NCI-H2227 (cell line): ENCODE measurements around the gene GNAZ.

Experiments
- DNase-seq: peaks from one replicate; lab custom pipeline; 2025; ENCODE audit not compliant: unreplicated experiment; lab: John Stamatoyannopoulos, UW

Gene GNAZ

DNA sequence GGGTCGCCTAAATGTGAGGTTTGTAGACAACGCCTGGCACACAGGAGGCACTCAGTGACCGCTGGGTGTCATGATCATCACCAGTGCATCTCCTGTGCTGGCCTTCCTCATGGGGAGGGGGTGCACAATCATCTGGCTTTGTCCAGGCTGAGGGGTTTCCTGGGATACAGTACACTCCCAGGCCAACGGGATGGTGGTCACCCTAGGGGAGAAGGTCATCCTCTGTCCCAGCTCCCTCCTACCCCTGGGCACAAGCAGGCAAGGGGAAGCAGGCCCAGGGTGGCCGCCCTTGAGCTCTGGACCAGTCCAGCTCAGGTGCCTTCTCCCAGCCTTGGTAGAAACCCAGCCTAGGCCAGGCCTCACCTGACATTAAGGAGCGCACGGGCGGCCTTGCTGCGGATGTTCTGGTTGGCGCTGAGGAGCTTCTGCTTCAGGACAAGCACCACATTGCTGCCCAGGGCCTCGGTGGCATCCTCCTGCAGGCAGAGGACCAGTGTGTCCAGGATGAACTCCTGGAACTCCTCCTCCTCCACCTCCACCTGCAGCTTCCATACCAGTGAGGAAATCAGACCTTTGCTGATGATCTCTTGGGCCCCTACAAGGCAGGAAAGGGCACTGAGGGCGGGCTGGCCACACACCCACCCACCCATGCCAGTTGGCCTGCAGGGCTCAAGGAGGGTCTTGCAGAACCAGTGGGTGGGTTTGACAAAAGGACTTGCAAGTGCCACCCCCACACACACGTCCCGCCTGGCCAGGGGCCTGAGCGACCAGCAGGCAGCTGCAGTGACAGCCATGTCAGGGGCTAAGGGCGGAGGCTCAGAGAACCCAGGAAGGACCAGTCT is 6.6 kb upstream of the GNAZ start:
- DNase-seq = no peak

DNA sequence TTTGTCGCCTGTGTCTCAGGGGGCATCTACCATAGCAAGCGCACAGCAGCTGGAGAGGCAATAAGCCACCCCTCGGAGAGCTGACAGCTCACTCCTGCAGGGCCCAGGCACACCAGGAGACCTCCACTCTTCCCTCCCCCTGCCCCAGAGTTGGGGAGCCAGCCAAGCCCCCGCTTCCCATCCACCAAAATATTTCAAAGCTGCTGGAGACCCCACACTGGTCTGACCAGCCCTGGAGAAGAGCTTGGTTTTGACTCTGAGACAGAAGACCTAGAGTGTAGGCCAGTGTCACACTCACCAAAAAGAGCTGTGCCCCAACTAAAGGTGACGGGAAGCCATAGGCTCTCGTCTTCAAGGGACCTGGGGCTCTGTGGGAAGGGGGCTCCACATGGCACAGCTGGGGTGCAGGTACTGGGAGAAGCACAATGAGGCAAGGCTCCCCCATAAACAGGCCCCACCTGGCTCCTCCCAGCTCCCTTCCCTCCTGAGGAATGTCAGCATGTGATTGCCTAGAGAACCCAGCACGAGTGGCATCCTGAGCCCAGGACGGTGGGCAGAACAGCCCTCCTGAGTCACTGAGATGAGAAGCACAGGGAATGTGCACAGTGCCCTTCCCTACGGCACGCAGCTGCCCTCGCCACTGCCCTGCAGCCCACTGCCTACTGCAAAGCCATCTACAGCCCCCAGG is 5.8 kb upstream of the GNAZ start:
- DNase-seq = no peak

DNA sequence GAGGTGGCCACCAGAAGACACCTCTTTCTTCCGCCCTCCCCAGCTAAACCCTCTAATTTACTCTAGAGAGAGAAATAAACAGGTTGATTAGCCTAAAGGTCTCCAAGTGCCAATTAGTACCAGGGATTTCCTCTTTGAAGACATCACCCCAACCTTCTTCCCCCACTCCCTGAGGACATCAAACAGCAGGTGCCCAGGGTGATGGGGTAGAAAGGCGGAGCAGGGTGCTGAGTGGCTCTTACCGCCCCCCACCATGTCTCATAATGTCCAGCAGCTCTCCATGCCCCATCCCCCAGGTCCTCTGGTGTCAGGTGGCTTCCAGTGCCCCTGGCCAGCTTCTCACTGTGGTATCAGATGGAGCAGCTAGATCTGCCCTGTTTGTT is 5.3 kb upstream of the GNAZ start:
- no peak for DNase-seq

DNA sequence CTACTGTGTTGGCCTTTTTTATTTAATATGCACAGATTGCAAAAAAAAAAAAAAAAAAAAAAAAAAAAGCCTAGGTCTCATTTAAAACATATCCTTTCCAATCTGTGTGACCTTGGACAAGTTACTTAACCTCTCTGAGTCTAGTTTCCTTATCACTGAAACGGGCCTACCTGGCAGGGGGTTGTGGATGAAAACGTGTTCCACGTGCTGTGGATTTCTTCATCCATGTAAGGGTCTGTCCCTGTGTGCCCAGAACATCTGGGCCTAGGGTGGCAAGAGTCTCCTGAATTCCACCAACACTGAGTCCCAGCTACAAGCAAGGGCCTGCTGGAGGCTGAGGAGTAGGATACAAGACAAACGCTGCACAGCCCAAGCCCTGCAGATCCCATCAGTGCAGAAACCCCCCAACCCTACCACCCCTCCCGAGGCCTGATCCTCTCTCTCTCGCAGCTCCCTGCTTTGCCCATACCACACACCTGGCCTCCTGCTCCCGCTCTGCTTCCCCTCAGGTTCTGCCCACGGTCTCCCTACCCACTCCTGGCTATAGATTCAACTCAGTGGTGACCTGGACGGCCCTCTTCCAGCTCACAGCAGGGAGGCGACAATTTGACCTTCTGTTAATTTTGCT is 4.7 kb upstream of the GNAZ start:
- DNase-seq = no peak

DNA sequence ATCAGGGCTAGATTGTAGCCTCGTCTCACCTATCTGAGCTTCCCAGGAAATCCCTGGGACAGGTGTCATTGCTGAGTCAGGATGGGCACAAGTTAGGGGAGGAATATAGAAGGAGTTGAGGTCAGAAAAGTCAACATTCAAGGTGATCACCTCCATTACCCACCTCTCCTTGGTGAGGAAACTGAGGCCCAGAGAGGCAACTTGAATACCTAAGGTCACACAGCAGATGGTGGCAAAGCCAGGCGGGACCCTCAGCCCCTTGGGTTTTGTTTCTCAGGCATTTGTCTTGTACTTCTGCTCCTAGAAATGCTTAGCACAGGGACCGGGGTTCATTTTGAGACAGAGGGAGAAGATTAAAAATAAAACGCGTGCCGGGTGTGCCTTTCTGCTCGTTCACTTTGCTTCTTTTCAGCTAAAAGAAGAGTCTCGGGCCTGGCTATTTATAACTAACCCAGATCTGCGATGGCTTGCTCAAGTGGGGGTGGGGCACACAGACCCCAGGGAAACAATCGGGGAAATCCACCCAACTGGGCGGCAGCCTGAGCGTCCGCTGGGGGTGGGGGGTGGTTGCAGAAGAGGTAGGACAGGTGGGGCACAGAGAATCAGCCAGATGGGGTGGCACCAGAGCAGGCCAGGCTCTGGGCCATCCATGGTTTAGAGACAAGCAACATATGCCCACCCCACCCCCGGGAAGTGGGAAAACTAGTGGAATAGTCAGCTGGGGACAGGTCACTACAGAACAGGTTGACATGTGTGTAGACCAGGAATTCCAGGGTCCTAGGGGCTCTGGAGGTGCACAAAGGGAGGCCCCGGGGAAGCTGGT is 3.9 kb upstream of the GNAZ start:
- DNase-seq = no peak

DNA sequence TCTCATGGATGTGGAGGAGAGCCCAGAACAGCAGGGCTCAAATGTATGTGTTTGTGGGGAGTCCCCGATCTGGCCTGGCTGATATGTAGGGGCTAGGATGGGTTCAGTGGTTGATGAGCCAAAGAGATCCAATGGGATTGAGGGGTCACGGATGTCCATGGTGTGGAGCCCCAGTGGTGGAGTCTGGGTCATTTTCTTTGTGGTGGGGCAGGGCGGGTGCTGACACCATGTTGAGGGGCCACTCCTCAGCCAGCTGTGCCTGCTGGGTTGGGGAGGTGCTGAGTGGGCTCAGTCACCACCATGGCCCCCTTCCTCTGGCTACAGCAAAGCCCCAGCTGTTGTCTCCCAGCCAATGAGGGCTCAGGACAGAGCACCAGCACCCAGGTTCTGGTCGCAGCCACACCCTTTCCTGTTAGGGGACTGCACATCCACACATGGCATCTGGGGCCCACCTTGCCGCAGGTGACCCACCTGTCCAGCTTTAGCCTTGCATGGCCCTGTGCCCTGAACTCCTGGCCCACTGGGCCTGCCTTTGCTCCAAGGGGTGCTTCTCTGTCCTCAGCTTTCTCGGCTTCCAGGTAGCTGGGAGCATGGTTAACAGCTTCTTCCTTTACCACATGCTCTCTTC is 3.2 kb upstream of the GNAZ start:
- DNase-seq = no peak

DNA sequence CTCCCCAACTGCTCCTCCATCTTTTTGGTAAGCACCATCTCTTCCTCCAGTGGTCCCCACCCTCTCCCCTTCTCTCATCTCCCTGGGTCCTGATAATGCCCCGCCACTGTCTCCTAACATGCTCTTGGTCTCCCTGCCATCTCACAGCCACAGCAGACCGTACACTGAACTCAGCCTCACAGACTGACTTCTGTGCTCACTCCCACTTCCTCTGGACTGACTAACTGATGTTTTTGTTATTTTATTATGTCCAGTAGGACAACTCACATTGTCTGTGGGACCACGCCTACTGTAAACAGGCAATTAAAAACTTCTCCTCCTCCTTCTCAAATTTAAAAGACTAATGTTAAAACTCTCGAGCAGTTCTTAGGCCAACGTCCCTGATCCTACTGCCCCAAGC is 2.6 kb upstream of the GNAZ start:
- DNase-seq = no peak

DNA sequence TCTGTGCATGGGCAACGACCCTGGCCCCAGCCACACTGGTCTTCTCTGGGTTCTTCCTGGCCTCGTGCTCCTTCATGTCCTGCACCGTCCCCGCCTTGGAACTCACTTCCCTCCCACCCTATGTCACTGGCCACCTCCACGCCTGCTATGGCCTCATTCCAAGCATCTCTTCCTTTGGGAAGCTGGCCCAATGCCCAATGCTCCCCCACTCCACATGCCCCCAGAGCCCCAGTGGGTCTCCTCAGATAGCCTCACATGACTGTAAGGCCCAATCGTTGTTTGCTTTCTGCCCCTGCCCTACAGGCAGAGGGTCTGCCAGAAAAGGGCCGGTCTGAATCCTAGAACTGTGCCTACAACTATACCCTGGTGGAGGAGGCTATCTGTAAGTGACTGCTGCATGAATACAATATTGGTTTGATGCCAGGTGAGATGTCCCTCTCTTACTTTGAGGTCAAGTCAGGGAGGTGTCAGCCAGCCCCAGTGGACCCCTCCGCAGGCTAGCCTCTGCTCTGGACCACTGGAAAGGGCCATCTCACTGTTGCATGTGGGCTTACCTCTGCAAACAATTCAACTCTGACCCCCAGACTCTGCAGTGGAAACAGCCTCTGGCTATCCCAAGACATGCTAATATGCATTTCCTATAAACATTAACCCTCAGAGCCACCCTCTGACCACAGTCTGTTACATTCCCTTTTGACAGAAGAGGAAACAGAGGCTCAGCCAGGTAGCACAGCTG is 2.1 kb upstream of the GNAZ start:
- no peak for DNase-seq

DNA sequence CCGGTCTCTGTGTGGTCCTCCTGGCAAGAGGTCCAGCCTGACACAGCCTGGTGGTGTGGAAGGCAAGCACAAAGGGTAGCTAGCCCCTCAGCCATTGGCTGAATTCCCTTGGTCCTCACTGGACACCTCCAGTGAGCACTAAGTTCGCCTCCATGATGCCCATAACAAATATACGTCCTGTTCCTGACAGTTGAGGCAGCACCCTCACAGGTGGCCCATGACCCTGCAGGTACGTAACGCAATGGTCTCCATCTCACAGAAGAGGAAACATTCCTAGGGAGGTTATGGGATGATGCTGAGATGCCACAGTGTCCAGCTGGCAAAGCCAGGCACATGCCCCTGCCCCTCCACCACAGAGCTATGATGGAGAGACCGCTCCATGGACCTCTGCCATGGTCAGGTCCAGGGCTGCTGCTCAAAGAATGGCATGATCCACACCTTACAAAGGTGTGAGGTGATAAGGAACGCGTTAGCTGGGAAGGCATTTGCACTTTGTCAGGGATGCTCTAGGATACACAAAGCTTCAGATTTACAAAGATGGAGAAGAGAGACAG is 1.4 kb upstream of the GNAZ start:
- DNase-seq = no peak

DNA sequence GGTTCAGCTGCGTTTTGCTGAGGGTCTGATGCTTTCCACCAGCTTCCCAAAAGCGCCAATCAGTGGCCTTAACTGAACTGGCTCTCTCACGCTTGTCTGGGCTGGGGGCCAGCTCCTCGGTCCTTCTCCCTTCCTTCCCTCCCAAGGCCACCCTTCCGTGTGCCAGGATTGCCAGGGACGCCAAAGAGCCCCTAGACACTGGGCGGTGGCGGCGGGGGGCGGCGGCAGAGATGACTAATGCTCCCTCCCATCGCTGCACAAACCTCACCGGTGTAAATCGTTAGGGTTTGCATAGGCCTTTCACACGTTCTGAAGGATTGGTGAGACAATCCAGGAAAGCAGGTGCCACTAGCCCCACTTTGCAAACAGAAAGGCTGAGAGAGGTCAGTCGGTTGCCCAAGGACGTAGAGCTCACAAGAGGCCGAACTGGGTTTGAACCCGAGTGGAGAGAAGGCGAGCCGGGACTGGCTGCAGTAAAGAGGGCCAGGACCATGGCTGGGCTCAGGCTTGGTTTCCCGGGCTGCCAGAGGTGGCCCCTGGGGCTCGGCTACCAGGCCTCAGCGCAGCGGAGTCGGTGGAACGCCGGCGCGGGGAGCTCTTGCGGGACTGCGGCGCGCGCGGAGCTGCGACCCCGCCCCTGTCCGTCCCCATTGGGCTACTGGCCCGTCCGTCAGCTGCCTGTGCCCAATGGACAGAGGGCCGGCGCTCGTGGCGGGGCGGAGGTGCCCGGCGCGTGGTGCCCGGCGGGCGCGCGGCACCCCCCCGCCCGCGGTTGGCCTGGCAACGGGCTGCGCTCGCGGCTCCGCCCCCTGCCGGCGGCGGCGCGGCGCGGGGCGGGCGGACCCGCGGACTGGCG is 589 bp upstream of the GNAZ start:
- peak; percentile 92 for DNase-seq

DNA sequence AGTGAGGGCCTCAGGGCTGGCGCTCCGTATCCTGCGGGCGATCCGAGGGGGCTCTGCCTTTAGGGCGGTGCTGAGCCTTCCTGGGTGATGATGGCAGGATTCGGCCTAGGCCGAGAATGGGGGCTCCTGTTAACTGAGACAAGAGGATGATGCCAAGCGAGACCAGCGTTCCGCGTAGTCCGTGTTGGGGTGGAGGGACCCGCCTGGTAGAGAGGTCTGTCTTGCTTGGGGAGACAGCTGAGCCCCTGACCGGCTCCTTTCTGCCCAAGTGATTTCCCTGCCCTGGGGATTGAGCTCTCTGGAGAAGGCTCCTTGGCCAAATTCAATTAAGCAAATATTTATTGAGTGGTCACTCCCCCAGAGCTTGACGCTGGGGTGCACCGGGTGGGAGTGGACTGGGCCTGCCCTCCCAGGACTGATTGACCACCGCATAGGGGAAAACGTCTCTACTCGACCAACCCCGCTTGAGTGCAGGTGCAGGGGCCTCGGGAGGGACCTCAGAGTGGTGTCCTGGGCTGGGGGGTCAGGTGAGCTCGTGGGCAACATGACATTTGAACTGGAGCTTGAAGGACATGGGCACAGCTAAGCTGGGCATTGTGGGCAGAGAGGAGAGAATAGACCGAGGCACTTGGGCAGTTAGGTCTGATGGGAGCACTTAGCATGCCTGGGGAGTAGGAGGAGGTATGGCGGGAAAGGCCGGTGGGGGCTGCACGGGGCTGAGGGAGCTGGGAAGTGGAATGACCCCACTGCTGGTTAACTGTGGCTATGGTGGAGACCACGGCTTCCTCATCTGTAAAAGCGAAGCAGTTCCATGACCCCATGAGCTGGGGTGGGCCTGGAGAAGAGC is 1.1 kb downstream of the GNAZ start:
- DNase-seq = no peak

DNA sequence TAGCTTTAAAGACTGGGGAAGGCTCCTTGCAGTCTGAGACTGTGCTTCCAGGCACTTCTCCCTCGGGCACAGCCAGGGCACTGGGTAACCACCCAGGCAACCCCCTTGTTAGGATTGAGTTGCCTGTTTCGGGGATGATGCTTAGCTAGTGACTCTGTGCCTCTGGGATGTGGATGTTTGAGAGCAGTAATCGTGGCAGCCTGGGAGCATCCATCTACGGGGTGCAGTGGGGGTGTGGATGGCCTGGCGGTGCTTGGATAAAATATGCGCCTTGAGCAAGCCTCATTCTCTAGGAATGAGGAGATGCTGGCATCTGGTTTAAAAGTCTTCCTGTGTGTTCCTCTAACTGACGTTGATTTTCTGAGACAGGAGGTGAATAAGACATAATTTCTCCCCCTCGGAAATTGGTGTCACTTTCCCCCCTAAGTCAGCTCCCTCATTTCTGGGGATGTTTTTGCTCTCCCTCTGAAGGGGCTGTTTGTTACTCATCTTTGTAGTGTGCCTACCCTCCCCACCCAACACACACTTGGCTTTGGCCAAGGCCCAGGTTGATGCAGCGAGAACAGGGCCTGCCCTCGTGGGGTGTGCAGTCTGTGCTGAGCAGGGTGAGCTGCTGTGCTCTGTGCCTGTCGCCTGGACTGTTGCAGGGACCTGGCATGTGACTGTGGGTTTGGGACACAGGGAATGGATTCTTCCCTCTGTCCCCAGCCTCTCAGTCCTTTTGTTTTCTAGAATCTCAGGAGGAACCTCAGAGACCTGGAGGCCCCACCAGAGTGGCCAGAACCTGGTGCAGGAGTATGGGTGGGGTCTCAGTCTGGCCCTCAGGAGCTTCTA is 2.0 kb downstream of the GNAZ start:
- no peak for DNase-seq

DNA sequence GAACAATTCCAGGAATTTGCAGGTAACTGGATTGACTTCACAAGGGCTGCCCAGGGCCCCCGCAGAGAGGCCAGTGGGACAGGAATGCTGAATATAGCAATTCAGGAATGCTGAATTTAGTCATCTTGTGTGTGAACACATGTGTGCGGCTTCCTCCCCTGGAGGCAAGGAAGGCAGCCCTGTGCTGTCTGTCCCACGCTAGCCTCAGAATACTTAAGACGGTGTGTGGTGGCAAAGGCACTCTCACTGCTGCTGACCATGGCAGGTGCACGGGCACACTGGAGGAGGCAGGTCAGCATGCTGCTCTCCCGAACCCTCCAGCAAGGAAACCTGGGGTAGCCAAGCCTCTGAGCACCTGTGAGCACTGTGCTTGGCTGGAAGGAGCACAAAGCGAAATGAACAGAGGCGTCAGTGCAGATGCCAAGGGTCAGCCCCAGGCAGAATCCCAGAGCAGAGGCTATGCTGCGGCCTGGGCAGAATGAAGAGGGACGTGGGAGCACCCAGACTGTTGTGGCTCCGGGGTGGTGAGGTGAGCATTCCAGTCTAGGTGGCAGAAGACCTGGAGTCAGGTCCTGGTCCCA is 2.7 kb downstream of the GNAZ start:
- no peak for DNase-seq

DNA sequence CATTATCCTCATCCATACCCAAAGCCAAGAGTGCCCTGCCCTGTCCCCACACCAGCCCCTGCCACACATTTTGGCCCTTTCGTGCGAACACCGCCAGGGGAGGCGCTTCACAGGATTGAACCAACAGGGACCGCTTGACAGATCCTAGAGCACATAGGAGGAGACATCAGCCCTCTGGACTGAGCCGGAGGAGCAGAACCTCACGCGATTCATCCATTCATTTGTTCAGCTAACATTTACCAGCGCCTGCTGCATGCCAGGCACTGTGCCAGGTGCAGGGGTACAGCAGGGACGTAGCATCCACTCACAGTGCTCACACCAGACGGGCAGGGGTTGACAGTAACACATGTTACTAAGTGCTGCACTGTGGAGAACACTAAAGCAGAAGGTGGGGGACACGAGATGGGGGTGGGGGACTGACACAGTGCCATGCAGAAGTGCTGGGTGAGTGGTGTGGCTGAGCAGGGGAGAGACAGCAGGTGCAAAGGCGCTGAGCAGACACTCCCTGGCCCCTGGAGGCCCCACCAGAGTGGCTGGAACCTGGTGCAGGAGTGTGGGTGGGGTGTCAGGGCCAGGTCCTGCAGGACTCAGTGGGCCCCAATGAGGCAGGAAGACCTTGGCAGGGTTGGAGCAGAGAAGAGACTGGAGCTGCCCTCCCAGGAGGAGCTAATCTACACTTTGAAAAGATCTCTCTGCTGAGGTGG is 3.4 kb downstream of the GNAZ start:
- DNase-seq = no peak

DNA sequence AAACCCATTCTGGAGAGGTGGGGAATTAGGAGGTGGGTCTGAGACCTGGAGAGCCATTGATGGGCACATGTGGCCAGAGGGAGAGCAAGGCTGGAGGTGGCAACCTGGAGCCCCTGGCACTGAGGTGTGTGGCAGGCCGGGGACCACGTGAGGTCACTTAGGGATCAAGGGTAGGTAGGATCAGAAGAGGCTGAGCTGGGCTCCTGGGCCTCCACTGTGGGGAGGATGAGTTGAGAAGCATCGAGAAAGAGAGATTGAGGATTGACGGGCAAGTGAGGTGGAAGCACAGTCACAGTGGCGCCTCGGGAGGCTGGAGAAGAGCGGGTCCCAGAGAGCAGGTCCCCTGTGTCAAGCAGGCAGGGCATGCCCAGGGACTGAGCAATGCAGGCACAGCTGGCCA is 4.1 kb downstream of the GNAZ start:
- DNase-seq = no peak

DNA sequence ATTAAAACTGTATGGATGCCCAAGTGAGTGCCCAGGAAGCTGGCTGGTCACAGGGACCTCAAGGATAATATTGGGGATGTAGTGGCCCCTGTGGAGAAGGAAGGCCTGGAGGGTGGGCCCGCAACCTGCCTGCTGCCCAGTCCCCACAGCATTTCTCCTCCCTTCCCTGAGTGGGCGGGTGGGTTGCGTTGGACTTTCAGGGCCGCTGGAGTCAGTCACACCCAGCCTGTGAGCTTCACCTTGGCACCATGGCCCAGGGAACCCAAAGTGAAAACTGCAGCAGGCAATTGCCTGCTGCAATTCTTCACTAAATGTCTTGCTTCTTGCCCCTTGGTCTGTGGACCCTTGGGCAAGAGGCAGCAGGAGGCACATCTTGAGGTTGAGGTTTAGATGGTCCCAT is 4.7 kb downstream of the GNAZ start:
- no peak for DNase-seq
